GM12892 (cell line): ENCODE measurements around the gene PACC1.

Experiments used
- POLR2A ChIP-seq: IDR thresholded peaks from 2 replicates; pipeline ENCODE4 v1.6.1; 2011; ENCODE audit warnings: low read depth, low read length, control low read depth
- POLR2AphosphoS5 ChIP-seq: IDR thresholded peaks from 2 replicates; pipeline ENCODE4 v1.6.1; 2011; ENCODE audit warnings: low read depth, low read length, control low read depth
- TAF1 ChIP-seq: IDR thresholded peaks from 2 replicates; pipeline ENCODE4 v1.6.1; 2011; ENCODE audit warnings: low read depth, mild to moderate bottlenecking, control low read depth, low read length, borderline replicate concordance

DNA sequence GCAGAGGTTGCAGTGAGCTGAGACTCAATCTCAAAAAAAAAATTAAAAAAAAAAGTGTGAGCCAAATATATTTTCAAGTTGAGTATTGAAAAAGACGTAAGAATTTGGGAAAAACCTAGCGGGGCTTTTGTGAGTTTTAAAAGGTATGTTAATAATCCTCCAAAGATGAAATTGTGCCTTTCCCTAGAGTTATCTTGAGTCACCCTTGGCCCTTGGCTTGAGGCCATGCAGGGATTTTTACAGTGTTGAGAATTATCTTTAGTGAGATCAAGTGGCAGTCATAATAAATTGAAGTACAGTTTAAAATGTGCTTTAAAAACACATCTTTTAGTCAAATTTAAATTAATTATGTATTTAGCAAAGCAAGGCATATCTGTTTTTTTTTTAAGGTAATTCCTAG lies 96.8 kb downstream of the PACC1 start:
- TF ChIP-seq POLR2AphosphoS5 (no peak), POLR2A (no peak), TAF1 (no peak)
